ENCODE data around the gene SUMF1.
"Not testable (repeated sequence)": the region's sequence is repeated elsewhere in the genome, so short reads cannot be mapped to it uniquely, and the experiment has no call there.

The SUMF1 gene

GRCh38 chr3:4461468-4462090 is 5.5 kb downstream of the SUMF1 start:
- DNase-seq (ENCODE audit: low read depth in 2 of 2) = no peak

- no peak for DNase-seq (ENCODE audit: low read depth in 2 of 2)
These were observed 6.7 kb downstream of the SUMF1 start for GRCh38 chr3:4460334-4460733.

- DNase-seq (ENCODE audit: low read depth in 2 of 2) = no peak
These were observed 8.1 kb downstream of the SUMF1 start for GRCh38 chr3:4458961-4459360.

- not testable (repeated sequence) for DNase-seq (ENCODE audit: low read depth in 2 of 2)
These were observed 10.3 kb downstream of the SUMF1 start for GRCh38 chr3:4456780-4457179.

GRCh38 chr3:4454142-4454541 is 12.9 kb downstream of the SUMF1 start:
- DNase-seq (ENCODE audit: low read depth in 2 of 2) = no peak

- DNase-seq (ENCODE audit: low read depth in 2 of 2) = no peak
These were observed 17.8 kb downstream of the SUMF1 start for GRCh38 chr3:4449043-4449805.

GRCh38 chr3:4448187-4448586 is 18.9 kb downstream of the SUMF1 start:
- DNase-seq (ENCODE audit: low read depth in 2 of 2) = no peak

GRCh38 chr3:4447295-4447999 is 19.6 kb downstream of the SUMF1 start:
- DNase-seq (ENCODE audit: low read depth in 2 of 2) = no peak

- DNase-seq (ENCODE audit: low read depth in 2 of 2) = no peak
These were observed 26.1 kb downstream of the SUMF1 start for GRCh38 chr3:4440951-4441350.

GRCh38 chr3:4438296-4438695 is 28.8 kb downstream of the SUMF1 start:
- no peak for DNase-seq (ENCODE audit: low read depth in 2 of 2)

GRCh38 chr3:4432259-4432658 is 34.8 kb downstream of the SUMF1 start:
- no peak for DNase-seq (ENCODE audit: low read depth in 2 of 2)

- no peak for DNase-seq (ENCODE audit: low read depth in 2 of 2)
These were observed 37.3 kb downstream of the SUMF1 start for GRCh38 chr3:4429648-4430350.

- no peak for DNase-seq (ENCODE audit: low read depth in 2 of 2)
These were observed 40.2 kb downstream of the SUMF1 start for GRCh38 chr3:4426782-4427344.

GRCh38 chr3:4426261-4426781 is 40.7 kb downstream of the SUMF1 start:
- DNase-seq (ENCODE audit: low read depth in 2 of 2) = no peak

- DNase-seq (ENCODE audit: low read depth in 2 of 2) = peak in 1 of 2 experiments; percentile 10
These were observed 41.4 kb downstream of the SUMF1 start for GRCh38 chr3:4425707-4426106.

- no peak for DNase-seq (ENCODE audit: low read depth in 2 of 2)
These were observed 42.0 kb downstream of the SUMF1 start for GRCh38 chr3:4425055-4425454.

GRCh38 chr3:4421121-4421520 is 45.9 kb downstream of the SUMF1 start:
- DNase-seq (ENCODE audit: low read depth in 2 of 2) = no peak

GRCh38 chr3:4419920-4420319 is 47.1 kb downstream of the SUMF1 start:
- no peak for DNase-seq (ENCODE audit: low read depth in 2 of 2)

GRCh38 chr3:4419386-4419785 is 47.7 kb downstream of the SUMF1 start:
- no peak for DNase-seq (ENCODE audit: low read depth in 2 of 2)

GRCh38 chr3:4418156-4418555 is 48.9 kb downstream of the SUMF1 start:
- no peak for DNase-seq (ENCODE audit: low read depth in 2 of 2)

GRCh38 chr3:4417449-4417848 is 49.6 kb downstream of the SUMF1 start:
- DNase-seq (ENCODE audit: low read depth in 2 of 2) = no peak

- peak in 1 of 2 experiments; percentile 5 for DNase-seq (ENCODE audit: low read depth in 2 of 2)
These were observed 50.1 kb downstream of the SUMF1 start for GRCh38 chr3:4416961-4417360.

Data from stimulated activated CD4-positive, alpha-beta T cell treated with anti-CD3 and anti-CD28 coated beads, Interleukin-12 subunit alpha, Interleukin-12 subunit beta, amount 100 ng/mL, for 24 hours (primary cell).